Gastrocnemius medialis (tissue), 4 donors: Measurements from ENCODE around the gene DTNA. TPM values are rescaled to one million over a fixed set of nuclear protein-coding genes. Genes with fewer than 3 reads are reported as not detected.
"Not testable (repeated sequence)": the region's sequence is repeated elsewhere in the genome, so short reads cannot be mapped to it uniquely, and the experiment has no call there.

Source experiments
- ATAC-seq, 2 donors: fragments of 150-250 bp; one replicate each; pipeline ENCODE4 v1.9.1; 2016
- DNase-seq, 2 donors: peaks; one replicate each; pipeline ENCODE4 v3.0.0-alpha.2; 2019
- H3K27ac ChIP-seq, 4 donors: fragments of 200-600 bp; sonication (generic); 1 replicate in 1 of 4; 2 replicates in 3 of 4; pipeline ENCODE4 v1.5.1; 2016 to 2018; ENCODE audit warnings: mild to moderate bottlenecking in 2 of 4, moderate library complexity in 1 of 4
- H3K27me3 ChIP-seq, 3 donors: fragments of 200-600 bp; sonication (generic) in 2 of 3; 1 replicate in 1 of 3; 2 replicates in 2 of 3; pipeline versions ENCODE4 v1.5.1 to v1.6.0; 2016 to 2019; ENCODE audit warnings: mild to moderate bottlenecking in 1 of 3, moderate library complexity in 1 of 3
- H3K36me3 ChIP-seq, 2 donors: fragments of 200-600 bp; sonication (generic) in 1 of 2; one replicate each; pipeline ENCODE4 v1.5.1; 2017 to 2018
- H3K4me1 ChIP-seq, 2 donors: fragments of 200-600 bp; sonication (generic) in 1 of 2; one replicate each; pipeline ENCODE4 v1.5.1; 2016 to 2017; ENCODE audit warnings: mild to moderate bottlenecking in 2 of 2
- H3K4me3 ChIP-seq, 4 donors: fragments of 200-600 bp; sonication (generic) in 3 of 4; 1 replicate in 1 of 4; 2 replicates in 3 of 4; pipeline ENCODE4 v1.5.1; 2016 to 2019; ENCODE audit warnings: mild to moderate bottlenecking in 2 of 4
- H3K9me3 ChIP-seq, 3 donors: fragments of 200-600 bp; sonication (generic) in 2 of 3; 1 replicate in 1 of 3; 2 replicates in 2 of 3; pipeline ENCODE4 v1.5.1; 2016 to 2019
- CTCF ChIP-seq, 5 experiments: fragments of 450-650 bp in 3 of 5; fragments of 200-600 bp in 2 of 5; sonication (generic) in 2 of 5; IDR thresholded peaks in 4 of 5; conservative IDR thresholded peaks in 1 of 5; 1 replicate in 4 of 5; 2 replicates in 1 of 5; pipeline ENCODE4 v1.5.1; 2016 to 2019; ENCODE audit warnings: antibody characterized with exemption in 5 of 5, mild to moderate bottlenecking in 3 of 5, moderate library complexity in 3 of 5
- POLR2A ChIP-seq, 2 donors: fragments of 450-650 bp; IDR thresholded peaks; one replicate each; pipeline ENCODE4 v1.6.1; 2017; ENCODE audit warnings: antibody characterized with exemption in 2 of 2, mild to moderate bottlenecking in 2 of 2, moderate library complexity in 2 of 2
- in situ Hi-C, 4 donors: fragments of 200-750 bp; cut with MboI; loops; one replicate each; pipeline versions ENCODE4 v1.15.0 to v1.8.0; 2017; ENCODE audit warnings: low sequenced_read_pairs in 4 of 4
- intact Hi-C: fragments of 100-400 bp; cut with DNase I; formaldehyde crosslinking; loops from one replicate; pipeline ENCODE4 v1.15.1; 2023; ENCODE audit warnings: low total_unique reads
- total RNA-seq, 4 donors: library from RNA; depleted of rRNA; stranded (reverse); fragments of >200 nt; gene quantifications; one replicate each; pipeline versions ENCODE4 v1.1.0 to v1.2.3, GENCODE V29; 2016

The DTNA gene
- total RNA-seq, 4 donors from 2014 or later: 38.6 to 63.9 (median 56.1) TPM

- H3K27ac ChIP-seq: no peak overlapping the region
- H3K4me1 ChIP-seq: peaks cover 0 to 4% of the 10 kb centered on the region in 2 donors
- no peaks in the 10 kb centered on the region for H3K9me3 ChIP-seq
- in situ Hi-C loops (no loop called here), intact Hi-C loops (no loop called here)
- TF ChIP-seq CTCF (IDR thresholded peaks at IDR 0.05 in 4 of 5, conservative IDR thresholded peaks at IDR 0.05 in 1 of 5) (no peak), POLR2A (IDR thresholded peaks at IDR 0.05) (no peak)
- no peaks in the 10 kb centered on the region for H3K36me3 ChIP-seq
- DNase-seq: no peak
- ATAC-seq: no peak
- H3K4me3 ChIP-seq: no peak overlapping the region
- no peaks in the 10 kb centered on the region for H3K27me3 ChIP-seq
Observed at GRCh38 chr18:34918856-34919255, 208.8 kb downstream of the DTNA start.

GRCh38 chr18:34921226-34921625 lies 211.1 kb downstream of the DTNA start:
- in situ Hi-C loops (no loop called here), intact Hi-C loops (no loop called here)
- TF ChIP-seq POLR2A (IDR thresholded peaks at IDR 0.05) (no peak), CTCF (IDR thresholded peaks at IDR 0.05 in 4 of 5, conservative IDR thresholded peaks at IDR 0.05 in 1 of 5) (no peak)
- H3K27me3 ChIP-seq: no peaks in the 10 kb centered on the region
- H3K27ac ChIP-seq: no peak overlapping the region
- no peak overlapping the region for H3K4me3 ChIP-seq
- DNase-seq (no peak), ATAC-seq (no peak)
- H3K4me1 ChIP-seq: peaks cover 0 to 4% of the 10 kb centered on the region in 2 donors
- no peaks in the 10 kb centered on the region for H3K36me3 ChIP-seq
- no peaks in the 10 kb centered on the region for H3K9me3 ChIP-seq

GRCh38 chr18:34921811-34922385 lies 211.8 kb downstream of the DTNA start:
- Histone ChIP-seq H3K36me3 (no peaks in the 10 kb centered on the region), H3K27ac (peak overlapping the region in 1 of 4 donors; percentile 1), H3K9me3 (no peaks in the 10 kb centered on the region), H3K4me1 (peaks cover 0 to 5% of the 10 kb centered on the region in 2 donors), H3K4me3 (no peak overlapping the region), H3K27me3 (no peaks in the 10 kb centered on the region)
- intact Hi-C loops (no loop called here), in situ Hi-C loops (no loop called here)
- DNase-seq (no peak), ATAC-seq (peak in 1 of 2 donors; percentile 20)
- TF ChIP-seq CTCF (IDR thresholded peaks at IDR 0.05 in 4 of 5, conservative IDR thresholded peaks at IDR 0.05 in 1 of 5) (no peak), POLR2A (IDR thresholded peaks at IDR 0.05) (no peak)

- H3K9me3 ChIP-seq, H3K4me1 ChIP-seq, intact Hi-C loops, DNase-seq, in situ Hi-C loops, H3K4me3 ChIP-seq, H3K27ac ChIP-seq, ATAC-seq, H3K36me3 ChIP-seq, H3K27me3 ChIP-seq: not testable (repeated sequence)
Observed at GRCh38 chr18:34922594-34922993, 212.5 kb downstream of the DTNA start.

GRCh38 chr18:34923911-34924310 lies 213.8 kb downstream of the DTNA start:
- Histone ChIP-seq H3K27me3 (no peaks in the 10 kb centered on the region), H3K4me3 (no peak overlapping the region), H3K36me3 (no peaks in the 10 kb centered on the region), H3K27ac (no peak overlapping the region), H3K4me1 (peaks cover 0 to 18% of the 10 kb centered on the region in 2 donors), H3K9me3 (no peaks in the 10 kb centered on the region)
- intact Hi-C loops: no loop called here
- DNase-seq (no peak), ATAC-seq (no peak)
- in situ Hi-C loops: no loop called here
- TF ChIP-seq CTCF (IDR thresholded peaks at IDR 0.05 in 4 of 5, conservative IDR thresholded peaks at IDR 0.05 in 1 of 5) (no peak), POLR2A (IDR thresholded peaks at IDR 0.05) (no peak)
